Spleen (tissue), 11 donors: Measurements from ENCODE around the gene NUDT1. TPM values are rescaled to one million over a fixed set of nuclear protein-coding genes. Genes with fewer than 3 reads are reported as not detected.

Experiments
- DNase-seq: peaks from one replicate; pipeline ENCODE4 v3.0.0-alpha.2; 2020
- H3K27ac ChIP-seq, 8 donors: fragments of 200-600 bp; sonication (generic) in 7 of 8; 1 replicate in 4 of 8; 2 replicates in 4 of 8; pipeline versions ENCODE4 v1.5.0 to v1.8.0; 2016 to 2021; ENCODE audit warnings: inconsistent platforms in 4 of 8, mild to moderate bottlenecking in 4 of 8, moderate library complexity in 1 of 8
- H3K27me3 ChIP-seq, 7 donors: fragments of 200-600 bp; sonication (generic) in 6 of 7; replicated peaks in 1 of 7; 1 replicate in 4 of 7; 2 replicates in 3 of 7; pipeline versions ENCODE4 v1.5.0 to v1.8.0; 2016 to 2021; ENCODE audit warnings: inconsistent platforms in 3 of 7, mild to moderate bottlenecking in 1 of 7
- H3K36me3 ChIP-seq, 6 donors: fragments of 200-600 bp; sonication (generic) in 5 of 6; 1 replicate in 4 of 6; 2 replicates in 2 of 6; pipeline versions ENCODE4 v1.5.0 to v1.8.0; 2016 to 2021; ENCODE audit warnings: inconsistent platforms in 2 of 6
- H3K4me1 ChIP-seq, 6 donors: fragments of 200-600 bp; sonication (generic) in 5 of 6; 1 replicate in 3 of 6; 2 replicates in 3 of 6; pipeline versions ENCODE4 v1.5.0 to v1.8.0; 2016 to 2021; ENCODE audit warnings: inconsistent platforms in 3 of 6
- H3K4me3 ChIP-seq, 8 donors: fragments of 200-600 bp; sonication (generic) in 7 of 8; 1 replicate in 4 of 8; 2 replicates in 4 of 8; pipeline versions ENCODE4 v1.5.0 to v1.8.0; 2016 to 2021; ENCODE audit warnings: inconsistent platforms in 4 of 8, mild to moderate bottlenecking in 4 of 8, moderate library complexity in 2 of 8
- H3K9me3 ChIP-seq, 8 donors: fragments of 200-600 bp; sonication (generic) in 7 of 8; 1 replicate in 4 of 8; 2 replicates in 4 of 8; pipeline versions ENCODE4 v1.5.0 to v1.8.0; 2016 to 2021; ENCODE audit warnings: inconsistent platforms in 4 of 8
- POLR2A ChIP-seq, 3 donors: fragments of 450-650 bp; IDR thresholded peaks; one replicate each; pipeline ENCODE4 v1.5.1; 2017; ENCODE audit warnings: antibody characterized with exemption in 3 of 3, mild to moderate bottlenecking in 1 of 3
- POLR2AphosphoS5 ChIP-seq, 3 donors: sonication (generic); formaldehyde crosslinking; IDR thresholded peaks; one replicate each; pipeline ENCODE4 v1.5.1; 2017; ENCODE audit warnings: antibody characterized with exemption in 3 of 3
- WGBS, 5 donors: extraction: QIAGEN DNeasy Blood & Tissue Kit in 3 of 5; methylation state at CpG; one replicate each; pipeline versions ENCODE4 v1.1.5 to v1.1.7; 2013 to 2018; 5-methylcytosine and 5-hydroxymethylcytosine counted together
- intact Hi-C: fragments of 100-400 bp; cut with DNase I; formaldehyde crosslinking; loops from one replicate; pipeline ENCODE4 v1.15.0; 2023; ENCODE audit warnings: low total_unique reads
- polyA plus RNA-seq, 3 donors: library from polyadenylated mRNA; stranded (reverse); fragments of 200-250 nt; gene quantifications; one replicate each; pipeline ENCODE4 v1.2.1, GENCODE V29; 2013
- total RNA-seq, 7 donors: library from RNA; depleted of rRNA in 3 of 7; stranded (reverse); fragments of >200 nt in 3 of 7; fragmentation: NEBNext Ultra II Directional in 4 of 7; extraction: Animal tissue kit (Norgen Biotek cat#: 25700) in 4 of 7; gene quantifications; one replicate each; pipeline versions ENCODE4 v1.1.0 to v1.2.1, GENCODE V29; 2016 to 2021
- TF ChIP-seq, protein P1 (sequence below), 11 experiments: fragments of 200-600 bp in 7 of 11; fragments of 450-650 bp in 4 of 11; sonication (generic) in 4 of 11; IDR thresholded peaks in 8 of 11; conservative IDR thresholded peaks in 3 of 11; 1 replicate in 7 of 11; 2 replicates in 4 of 11; pipeline versions ENCODE4 v1.4.0 to v1.8.0; 2016 to 2021; ENCODE audit warnings: antibody characterized with exemption in 11 of 11, inconsistent platforms in 4 of 11, mild to moderate bottlenecking in 1 of 11
- donor health status: healthy with polysubstance abuse.
- donor health status: DM: no; HTN: no; CAD: no; lungs with moderate emphysema.
- donor health status: DM: no; HTN: no; CAD: no.
- donor health status: Bipolar disorder and iron deficiency.
- donor health status: healthy.
- donor health status: DM: no; HTN: no; CAD: no.
- donor health status: DM: yes; HTN: yes; CAD: no.

Gene NUDT1
- total and polyA plus RNA-seq, 10 donors, result 13.7 to 69.3 (median 22.6) TPM

DNA sequence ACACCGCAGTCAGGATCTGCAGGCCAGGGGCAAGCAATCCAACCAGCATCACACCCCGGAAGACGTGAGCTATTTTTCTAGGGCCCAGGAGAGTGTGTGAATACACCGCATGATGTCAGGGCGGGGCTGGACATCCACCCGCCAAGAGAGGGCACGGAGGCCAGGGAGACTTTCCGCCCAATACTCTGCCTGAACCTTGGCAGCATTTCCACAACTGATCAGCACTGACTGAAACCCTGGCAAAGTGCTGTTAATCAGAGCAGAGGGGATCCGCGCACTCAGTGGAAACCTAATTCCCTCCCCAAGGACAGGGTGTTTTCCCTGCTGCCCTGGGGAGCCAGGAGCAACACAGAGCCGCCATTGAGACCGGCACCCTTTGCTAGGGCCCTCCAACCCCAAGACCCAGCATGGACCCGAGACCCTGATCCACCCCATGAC is 17.5 kb upstream of the NUDT1 start:
- Histone ChIP-seq H3K9me3 (no peaks in the 10 kb centered on the region), H3K27me3 (no peaks in the 10 kb centered on the region), H3K36me3 (peaks cover 3 to 100% (median 67%) of the 10 kb centered on the region in 6 donors), H3K4me1 (peaks cover 0 to 29% (median 10%) of the 10 kb centered on the region in 6 donors), H3K4me3 (no peak overlapping the region), H3K27ac (peak overlapping the region in 5 of 8 donors; percentile 18 to 60 (median 34))
- 81 to 94% (median 84%) methylated on average over 10 to 13 of the region's 13 CpGs for WGBS, 5 donors
- DNase-seq, result no peak
- intact Hi-C loops, result no loop called here
- TF ChIP-seq, protein P1, sequence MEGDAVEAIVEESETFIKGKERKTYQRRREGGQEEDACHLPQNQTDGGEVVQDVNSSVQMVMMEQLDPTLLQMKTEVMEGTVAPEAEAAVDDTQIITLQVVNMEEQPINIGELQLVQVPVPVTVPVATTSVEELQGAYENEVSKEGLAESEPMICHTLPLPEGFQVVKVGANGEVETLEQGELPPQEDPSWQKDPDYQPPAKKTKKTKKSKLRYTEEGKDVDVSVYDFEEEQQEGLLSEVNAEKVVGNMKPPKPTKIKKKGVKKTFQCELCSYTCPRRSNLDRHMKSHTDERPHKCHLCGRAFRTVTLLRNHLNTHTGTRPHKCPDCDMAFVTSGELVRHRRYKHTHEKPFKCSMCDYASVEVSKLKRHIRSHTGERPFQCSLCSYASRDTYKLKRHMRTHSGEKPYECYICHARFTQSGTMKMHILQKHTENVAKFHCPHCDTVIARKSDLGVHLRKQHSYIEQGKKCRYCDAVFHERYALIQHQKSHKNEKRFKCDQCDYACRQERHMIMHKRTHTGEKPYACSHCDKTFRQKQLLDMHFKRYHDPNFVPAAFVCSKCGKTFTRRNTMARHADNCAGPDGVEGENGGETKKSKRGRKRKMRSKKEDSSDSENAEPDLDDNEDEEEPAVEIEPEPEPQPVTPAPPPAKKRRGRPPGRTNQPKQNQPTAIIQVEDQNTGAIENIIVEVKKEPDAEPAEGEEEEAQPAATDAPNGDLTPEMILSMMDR (IDR thresholded peaks at IDR 0.05 in 8 of 11, conservative IDR thresholded peaks at IDR 0.05 in 3 of 11), result no peak
- TF ChIP-seq POLR2AphosphoS5 (IDR thresholded peaks at IDR 0.05) (peak in 1 of 3 donors; percentile 56), POLR2A (IDR thresholded peaks at IDR 0.05) (no peak)

DNA sequence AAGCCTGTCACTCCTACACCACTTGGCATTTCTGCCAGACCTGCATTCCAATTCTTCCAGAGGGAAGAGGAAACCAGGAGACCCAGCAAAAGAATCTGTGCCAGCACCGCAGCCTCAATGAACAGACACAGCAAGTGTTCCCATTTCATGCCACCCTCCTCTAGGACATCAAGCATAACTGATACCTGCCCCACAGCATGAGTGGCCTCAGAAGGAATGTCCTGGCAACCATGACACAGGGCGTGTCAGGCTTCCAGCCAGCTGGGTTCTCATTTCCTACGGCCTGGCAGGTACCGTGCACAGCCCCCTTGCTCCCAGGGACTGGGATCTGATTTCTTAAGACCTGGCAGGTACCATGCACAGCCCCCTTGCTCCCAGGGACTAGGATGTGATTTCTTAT is 17.1 kb upstream of the NUDT1 start:
- no peak for DNase-seq
- peaks cover 3 to 100% (median 67%) of the 10 kb centered on the region in 6 donors for H3K36me3 ChIP-seq
- H3K9me3 ChIP-seq, result no peaks in the 10 kb centered on the region
- TF ChIP-seq POLR2A (IDR thresholded peaks at IDR 0.05), result no peak
- TF ChIP-seq POLR2AphosphoS5 (IDR thresholded peaks at IDR 0.05), result no peak
- H3K27ac ChIP-seq, result peak overlapping the region in 5 of 8 donors; percentile 18 to 60 (median 34)
- H3K27me3 ChIP-seq, result no peaks in the 10 kb centered on the region
- H3K4me1 ChIP-seq, result peaks cover 0 to 34% (median 12%) of the 10 kb centered on the region in 6 donors
- no peak overlapping the region for H3K4me3 ChIP-seq
- intact Hi-C loops, result no loop called here
- 65 to 84% (median 79%) methylated on average over 4 of the region's 4 CpGs for WGBS, 5 donors

DNA sequence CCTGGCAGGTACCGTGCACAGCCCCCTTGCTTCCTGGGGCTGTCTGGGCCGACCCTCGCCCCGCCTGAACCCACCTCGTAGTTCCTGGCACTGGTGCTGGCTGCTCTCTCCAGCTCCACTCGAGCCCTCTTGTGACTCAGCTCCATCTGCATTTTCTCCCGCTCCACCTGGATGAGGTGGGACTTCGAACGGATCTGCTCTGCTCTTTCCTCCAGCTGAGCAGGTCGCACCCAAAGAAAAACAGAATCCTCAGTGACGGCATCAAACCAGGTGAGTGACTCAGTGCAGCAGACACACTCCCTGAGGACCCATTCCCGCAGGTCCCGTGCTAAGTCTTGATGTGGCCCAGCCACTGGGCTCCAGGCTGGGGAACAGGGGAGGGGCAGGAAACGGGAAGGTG is 16.7 kb upstream of the NUDT1 start:
- DNase-seq, result no peak

DNA sequence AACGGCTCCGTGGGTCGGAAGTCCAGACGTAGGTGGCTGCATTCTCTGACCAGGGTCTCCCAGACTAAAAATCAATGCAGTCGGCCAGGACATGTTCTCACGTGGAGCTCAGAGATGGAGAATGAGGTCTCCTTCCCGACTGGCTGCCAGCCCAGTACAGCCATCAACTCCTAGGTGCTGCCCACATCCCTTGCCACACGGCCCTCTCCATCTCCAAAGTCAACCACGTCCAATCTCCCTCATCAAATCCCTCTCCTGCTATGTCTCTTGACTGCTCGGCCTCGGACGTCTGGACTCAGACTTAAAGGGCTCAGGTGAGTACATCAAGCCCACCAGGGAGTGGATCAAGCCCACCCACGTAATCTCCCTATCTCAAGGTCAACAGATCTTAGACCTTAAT is 16.2 kb upstream of the NUDT1 start:
- TF ChIP-seq POLR2AphosphoS5 (IDR thresholded peaks at IDR 0.05), result no peak
- TF ChIP-seq, protein P1 (IDR thresholded peaks at IDR 0.05 in 8 of 11, conservative IDR thresholded peaks at IDR 0.05 in 3 of 11), result no peak
- TF ChIP-seq POLR2A (IDR thresholded peaks at IDR 0.05), result no peak
- DNase-seq, result no peak
- peaks cover under 1 to 43% (median 20%) of the 10 kb centered on the region in 6 donors for H3K4me1 ChIP-seq
- WGBS, 5 donors, result 93 to 98% (median 95%) methylated on average over 13 of the region's 13 CpGs
- peaks cover 3 to 97% (median 60%) of the 10 kb centered on the region in 6 donors for H3K36me3 ChIP-seq
- no peak overlapping the region for H3K27ac ChIP-seq
- no peak overlapping the region for H3K4me3 ChIP-seq
- no peaks in the 10 kb centered on the region for H3K9me3 ChIP-seq
- H3K27me3 ChIP-seq, result no peaks in the 10 kb centered on the region
- intact Hi-C loops, result no loop called here

More for the DNA sequence above, 16.7 kb upstream of the NUDT1 start:
- peaks cover 0 to 38% (median 15%) of the 10 kb centered on the region in 6 donors for H3K4me1 ChIP-seq
- peaks cover 3 to 100% (median 65%) of the 10 kb centered on the region in 6 donors for H3K36me3 ChIP-seq
- intact Hi-C loops, result no loop called here
- 89 to 95% (median 94%) methylated on average over 14 of the region's 14 CpGs for WGBS, 5 donors
- H3K27me3 ChIP-seq, result no peaks in the 10 kb centered on the region
- H3K4me3 ChIP-seq, result no peak overlapping the region
- no peaks in the 10 kb centered on the region for H3K9me3 ChIP-seq
- TF ChIP-seq, protein P1 (IDR thresholded peaks at IDR 0.05 in 8 of 11, conservative IDR thresholded peaks at IDR 0.05 in 3 of 11), result no peak
- no peak for TF ChIP-seq POLR2AphosphoS5 (IDR thresholded peaks at IDR 0.05)
- H3K27ac ChIP-seq, result peak overlapping the region in 2 of 8 donors; percentile 34 to 60
